Measurements from ENCODE around the gene MED12. TPM values are rescaled to one million over a fixed set of nuclear protein-coding genes. Genes with fewer than 3 reads are reported as not detected.

Gene MED12
- total and polyA plus RNA-seq, 2 of the 8 experiments (the other 6 are each of a cell fraction or from before 2014, with no cell fraction given), result 19.4 to 48.9 TPM

DNA sequence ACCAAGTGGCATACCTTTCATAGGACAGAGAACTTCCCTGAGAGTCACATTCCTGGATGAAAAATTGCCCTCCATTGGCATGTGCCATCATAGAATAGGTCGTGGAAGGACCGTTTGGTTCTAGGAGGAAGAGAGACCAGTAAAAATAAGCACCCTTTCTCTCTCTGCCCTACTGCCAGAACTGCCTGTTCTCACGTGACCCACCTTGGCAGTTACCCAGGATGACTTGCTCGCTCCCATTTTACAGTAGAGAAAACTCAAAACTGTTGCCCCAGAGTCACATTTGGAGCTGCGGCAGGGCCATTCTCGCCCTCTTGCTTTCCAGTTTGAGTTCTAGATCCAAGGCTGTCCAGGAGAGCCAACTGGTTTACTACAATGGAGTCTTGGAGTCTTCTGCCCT lies 25.1 kb downstream of the MED12 start (continued):
- TF ChIP-seq, protein P1, sequence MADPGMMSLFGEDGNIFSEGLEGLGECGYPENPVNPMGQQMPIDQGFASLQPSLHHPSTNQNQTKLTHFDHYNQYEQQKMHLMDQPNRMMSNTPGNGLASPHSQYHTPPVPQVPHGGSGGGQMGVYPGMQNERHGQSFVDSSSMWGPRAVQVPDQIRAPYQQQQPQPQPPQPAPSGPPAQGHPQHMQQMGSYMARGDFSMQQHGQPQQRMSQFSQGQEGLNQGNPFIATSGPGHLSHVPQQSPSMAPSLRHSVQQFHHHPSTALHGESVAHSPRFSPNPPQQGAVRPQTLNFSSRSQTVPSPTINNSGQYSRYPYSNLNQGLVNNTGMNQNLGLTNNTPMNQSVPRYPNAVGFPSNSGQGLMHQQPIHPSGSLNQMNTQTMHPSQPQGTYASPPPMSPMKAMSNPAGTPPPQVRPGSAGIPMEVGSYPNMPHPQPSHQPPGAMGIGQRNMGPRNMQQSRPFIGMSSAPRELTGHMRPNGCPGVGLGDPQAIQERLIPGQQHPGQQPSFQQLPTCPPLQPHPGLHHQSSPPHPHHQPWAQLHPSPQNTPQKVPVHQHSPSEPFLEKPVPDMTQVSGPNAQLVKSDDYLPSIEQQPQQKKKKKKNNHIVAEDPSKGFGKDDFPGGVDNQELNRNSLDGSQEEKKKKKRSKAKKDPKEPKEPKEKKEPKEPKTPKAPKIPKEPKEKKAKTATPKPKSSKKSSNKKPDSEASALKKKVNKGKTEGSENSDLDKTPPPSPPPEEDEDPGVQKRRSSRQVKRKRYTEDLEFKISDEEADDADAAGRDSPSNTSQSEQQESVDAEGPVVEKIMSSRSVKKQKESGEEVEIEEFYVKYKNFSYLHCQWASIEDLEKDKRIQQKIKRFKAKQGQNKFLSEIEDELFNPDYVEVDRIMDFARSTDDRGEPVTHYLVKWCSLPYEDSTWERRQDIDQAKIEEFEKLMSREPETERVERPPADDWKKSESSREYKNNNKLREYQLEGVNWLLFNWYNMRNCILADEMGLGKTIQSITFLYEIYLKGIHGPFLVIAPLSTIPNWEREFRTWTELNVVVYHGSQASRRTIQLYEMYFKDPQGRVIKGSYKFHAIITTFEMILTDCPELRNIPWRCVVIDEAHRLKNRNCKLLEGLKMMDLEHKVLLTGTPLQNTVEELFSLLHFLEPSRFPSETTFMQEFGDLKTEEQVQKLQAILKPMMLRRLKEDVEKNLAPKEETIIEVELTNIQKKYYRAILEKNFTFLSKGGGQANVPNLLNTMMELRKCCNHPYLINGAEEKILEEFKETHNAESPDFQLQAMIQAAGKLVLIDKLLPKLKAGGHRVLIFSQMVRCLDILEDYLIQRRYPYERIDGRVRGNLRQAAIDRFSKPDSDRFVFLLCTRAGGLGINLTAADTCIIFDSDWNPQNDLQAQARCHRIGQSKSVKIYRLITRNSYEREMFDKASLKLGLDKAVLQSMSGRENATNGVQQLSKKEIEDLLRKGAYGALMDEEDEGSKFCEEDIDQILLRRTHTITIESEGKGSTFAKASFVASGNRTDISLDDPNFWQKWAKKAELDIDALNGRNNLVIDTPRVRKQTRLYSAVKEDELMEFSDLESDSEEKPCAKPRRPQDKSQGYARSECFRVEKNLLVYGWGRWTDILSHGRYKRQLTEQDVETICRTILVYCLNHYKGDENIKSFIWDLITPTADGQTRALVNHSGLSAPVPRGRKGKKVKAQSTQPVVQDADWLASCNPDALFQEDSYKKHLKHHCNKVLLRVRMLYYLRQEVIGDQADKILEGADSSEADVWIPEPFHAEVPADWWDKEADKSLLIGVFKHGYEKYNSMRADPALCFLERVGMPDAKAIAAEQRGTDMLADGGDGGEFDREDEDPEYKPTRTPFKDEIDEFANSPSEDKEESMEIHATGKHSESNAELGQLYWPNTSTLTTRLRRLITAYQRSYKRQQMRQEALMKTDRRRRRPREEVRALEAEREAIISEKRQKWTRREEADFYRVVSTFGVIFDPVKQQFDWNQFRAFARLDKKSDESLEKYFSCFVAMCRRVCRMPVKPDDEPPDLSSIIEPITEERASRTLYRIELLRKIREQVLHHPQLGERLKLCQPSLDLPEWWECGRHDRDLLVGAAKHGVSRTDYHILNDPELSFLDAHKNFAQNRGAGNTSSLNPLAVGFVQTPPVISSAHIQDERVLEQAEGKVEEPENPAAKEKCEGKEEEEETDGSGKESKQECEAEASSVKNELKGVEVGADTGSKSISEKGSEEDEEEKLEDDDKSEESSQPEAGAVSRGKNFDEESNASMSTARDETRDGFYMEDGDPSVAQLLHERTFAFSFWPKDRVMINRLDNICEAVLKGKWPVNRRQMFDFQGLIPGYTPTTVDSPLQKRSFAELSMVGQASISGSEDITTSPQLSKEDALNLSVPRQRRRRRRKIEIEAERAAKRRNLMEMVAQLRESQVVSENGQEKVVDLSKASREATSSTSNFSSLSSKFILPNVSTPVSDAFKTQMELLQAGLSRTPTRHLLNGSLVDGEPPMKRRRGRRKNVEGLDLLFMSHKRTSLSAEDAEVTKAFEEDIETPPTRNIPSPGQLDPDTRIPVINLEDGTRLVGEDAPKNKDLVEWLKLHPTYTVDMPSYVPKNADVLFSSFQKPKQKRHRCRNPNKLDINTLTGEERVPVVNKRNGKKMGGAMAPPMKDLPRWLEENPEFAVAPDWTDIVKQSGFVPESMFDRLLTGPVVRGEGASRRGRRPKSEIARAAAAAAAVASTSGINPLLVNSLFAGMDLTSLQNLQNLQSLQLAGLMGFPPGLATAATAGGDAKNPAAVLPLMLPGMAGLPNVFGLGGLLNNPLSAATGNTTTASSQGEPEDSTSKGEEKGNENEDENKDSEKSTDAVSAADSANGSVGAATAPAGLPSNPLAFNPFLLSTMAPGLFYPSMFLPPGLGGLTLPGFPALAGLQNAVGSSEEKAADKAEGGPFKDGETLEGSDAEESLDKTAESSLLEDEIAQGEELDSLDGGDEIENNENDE (IDR thresholded peaks at IDR 0.05; ENCODE audit: insufficient replicate concordance, low read length), result no peak
- TF ChIP-seq, protein P2, sequence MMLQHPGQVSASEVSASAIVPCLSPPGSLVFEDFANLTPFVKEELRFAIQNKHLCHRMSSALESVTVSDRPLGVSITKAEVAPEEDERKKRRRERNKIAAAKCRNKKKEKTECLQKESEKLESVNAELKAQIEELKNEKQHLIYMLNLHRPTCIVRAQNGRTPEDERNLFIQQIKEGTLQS (IDR thresholded peaks at IDR 0.05; ENCODE audit: insufficient read depth, low read depth, low read length), result no peak
- TF ChIP-seq, protein P3, sequence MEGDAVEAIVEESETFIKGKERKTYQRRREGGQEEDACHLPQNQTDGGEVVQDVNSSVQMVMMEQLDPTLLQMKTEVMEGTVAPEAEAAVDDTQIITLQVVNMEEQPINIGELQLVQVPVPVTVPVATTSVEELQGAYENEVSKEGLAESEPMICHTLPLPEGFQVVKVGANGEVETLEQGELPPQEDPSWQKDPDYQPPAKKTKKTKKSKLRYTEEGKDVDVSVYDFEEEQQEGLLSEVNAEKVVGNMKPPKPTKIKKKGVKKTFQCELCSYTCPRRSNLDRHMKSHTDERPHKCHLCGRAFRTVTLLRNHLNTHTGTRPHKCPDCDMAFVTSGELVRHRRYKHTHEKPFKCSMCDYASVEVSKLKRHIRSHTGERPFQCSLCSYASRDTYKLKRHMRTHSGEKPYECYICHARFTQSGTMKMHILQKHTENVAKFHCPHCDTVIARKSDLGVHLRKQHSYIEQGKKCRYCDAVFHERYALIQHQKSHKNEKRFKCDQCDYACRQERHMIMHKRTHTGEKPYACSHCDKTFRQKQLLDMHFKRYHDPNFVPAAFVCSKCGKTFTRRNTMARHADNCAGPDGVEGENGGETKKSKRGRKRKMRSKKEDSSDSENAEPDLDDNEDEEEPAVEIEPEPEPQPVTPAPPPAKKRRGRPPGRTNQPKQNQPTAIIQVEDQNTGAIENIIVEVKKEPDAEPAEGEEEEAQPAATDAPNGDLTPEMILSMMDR (IDR thresholded peaks at IDR 0.05; ENCODE audit: control extremely low read depth in 1 of 3, insufficient read depth in 1 of 3, low read depth in 1 of 3, low read length in 3 of 3), result no peak

Measured in H1 (cell line).